HCT116 (cell line): ENCODE measurements around the gene MAIP1. TPM values are rescaled to one million over a fixed set of nuclear protein-coding genes. Genes with fewer than 3 reads are reported as not detected.
A peak's percentile ranks its signal among the peaks of the same experiment; 100 is the strongest.

ENCODE experiments used
- ATAC-seq: fragments of 200-7000 bp; cut with Tn5 transposase; 2 replicates; pipeline ENCODE4 v1.9.1; 2020; ENCODE audit warnings: mild to moderate bottlenecking, moderate library complexity
- BruUV-seq: library from RNA; stranded (reverse); fragments of 400-500 nt; replicated peaks from 2 replicates; lab custom pipeline; 2021; lab: Mats Ljungman, UMichigan
- CTCF ChIA-PET: fragments of 300-600 bp; sonication (Branson Sonifier 250); formaldehyde crosslinking; loops from one replicate; lab custom pipeline; 2021; ENCODE audit warnings: antibody characterized with exemption; lab: Charles Lee
- POLR2A ChIA-PET: fragments of 300-600, 350-600 bp; sonication (Branson Sonifier 250); formaldehyde crosslinking; loops from one replicate; lab custom pipeline; 2021; ENCODE audit warnings: antibody characterized with exemption; lab: Charles Lee
- RAD21 ChIA-PET, 2 experiments: fragments of 300-600 bp; sonication (Branson Sonifier 250); formaldehyde crosslinking; loops; one replicate each; lab custom pipeline; 2023; ENCODE audit warnings: low total read pairs in 2 of 2; ENCODE audit not compliant: uncharacterized antibody in 2 of 2, unreplicated experiment in 2 of 2, low non-redundant PET in 1 of 2; lab: Charles Lee
- DNase-seq: peaks from one replicate; pipeline ENCODE4 v3.0.0-alpha.2; 2010; ENCODE audit warnings: low read depth, low spot score
- H2AFZ ChIP-seq: fragments of 200-600 bp; shearing (Covaris generic), sonication (generic); 2 replicates; pipeline ENCODE4 v1.6.1; 2017; ENCODE audit warnings: low read depth, mixed run types, mixed read lengths, antibody characterized with exemption, low read length; ENCODE audit not compliant: poor library complexity, severe bottlenecking
- H3K27ac ChIP-seq: 2 replicates; pipeline ENCODE4 v1.5.1; 2012; ENCODE audit warnings: low read depth, low read length
- H3K27me3 ChIP-seq: fragments of 200-600 bp; sonication (generic); 2 replicates; pipeline ENCODE4 v1.6.1; 2016; ENCODE audit warnings: mixed run types, low read length, mixed read lengths; ENCODE audit not compliant: insufficient read depth
- H3K36me3 ChIP-seq, 2 experiments: fragments of 200-500 bp in 1 of 2; fragments of 200-600 bp in 1 of 2; sonication (Bioruptor generic) in 1 of 2; sonication (generic) in 1 of 2; 2 replicates each; pipeline versions ENCODE4 v1.5.1 to v1.6.1; 2014 to 2016; ENCODE audit warnings: low read length in 2 of 2, inconsistent platforms in 1 of 2, mixed read lengths in 1 of 2, mixed run types in 1 of 2; ENCODE audit not compliant: insufficient read depth in 2 of 2, control insufficient read depth in 1 of 2
- H3K4me1 ChIP-seq, 2 experiments: fragments of 200-600 bp in 1 of 2; sonication (generic) in 1 of 2; 2 replicates each; pipeline versions ENCODE4 v1.5.1 to v1.6.1; 2012 to 2017; ENCODE audit warnings: low read length in 2 of 2, inconsistent platforms in 1 of 2, mild to moderate bottlenecking in 1 of 2, mixed read lengths in 1 of 2, mixed run types in 1 of 2, moderate library complexity in 1 of 2; ENCODE audit not compliant: insufficient read depth in 2 of 2, control insufficient read depth in 1 of 2
- H3K4me2 ChIP-seq: fragments of 200-600 bp; sonication (generic); 2 replicates; pipeline ENCODE4 v1.6.1; 2017; ENCODE audit warnings: mixed run types, low read length, mixed read lengths
- H3K4me3 ChIP-seq, 2 experiments: fragments of 200-600 bp in 1 of 2; sonication (generic) in 1 of 2; replicated peaks in 1 of 2; 2 replicates each; pipeline ENCODE4 v1.5.1; 2011 to 2016; ENCODE audit warnings: low read length in 2 of 2, control low read depth in 1 of 2, low read depth in 1 of 2, mild to moderate bottlenecking in 1 of 2, mixed read lengths in 1 of 2, mixed run types in 1 of 2
- H3K79me2 ChIP-seq: fragments of 200-600 bp; sonication (generic); 2 replicates; pipeline ENCODE4 v1.6.1; 2017; ENCODE audit warnings: mild to moderate bottlenecking, mixed run types, low read length, moderate library complexity, mixed read lengths; ENCODE audit not compliant: insufficient read depth
- H3K9ac ChIP-seq: fragments of 200-600 bp; sonication (generic); 2 replicates; pipeline ENCODE4 v1.6.1; 2016; ENCODE audit warnings: low read length, mixed read lengths
- H3K9me2 ChIP-seq: fragments of 200-600 bp; sonication (generic), shearing (Covaris generic); 2 replicates; pipeline ENCODE4 v1.6.1; 2017; ENCODE audit warnings: mixed run types, mild to moderate bottlenecking, moderate library complexity; ENCODE audit not compliant: insufficient read depth
- H3K9me3 ChIP-seq, 2 experiments: fragments of 200-500 bp in 1 of 2; fragments of 200-600 bp in 1 of 2; sonication (Bioruptor generic) in 1 of 2; sonication (generic) in 1 of 2; 2 replicates each; pipeline ENCODE4 v1.6.1; 2014 to 2017; ENCODE audit warnings: low read length in 2 of 2, mixed read lengths in 2 of 2, inconsistent platforms in 1 of 2, low read depth in 1 of 2, mild to moderate bottlenecking in 1 of 2, mixed run types in 1 of 2, moderate library complexity in 1 of 2; ENCODE audit not compliant: control insufficient read depth in 1 of 2, insufficient read depth in 1 of 2
- H4K20me1 ChIP-seq: fragments of 200-600 bp; sonication (generic), shearing (Covaris generic); 2 replicates; pipeline ENCODE4 v1.6.1; 2017; ENCODE audit warnings: mixed run types, mild to moderate bottlenecking, moderate library complexity; ENCODE audit not compliant: insufficient read depth
- ATF3 ChIP-seq: IDR thresholded peaks from 2 replicates; pipeline ENCODE4 v1.6.1; 2012
- CBX3 ChIP-seq: IDR thresholded peaks from 2 replicates; pipeline ENCODE4 v1.6.1; 2012; ENCODE audit warnings: low read depth
- CEBPB ChIP-seq: IDR thresholded peaks from 2 replicates; pipeline ENCODE4 v1.6.1; 2012; ENCODE audit warnings: low read depth
- CTCF ChIP-seq, 3 experiments: fragments of 200-600 bp in 1 of 3; sonication (generic) in 1 of 3; IDR thresholded peaks in 2 of 3; conservative IDR thresholded peaks in 1 of 3; 2 replicates each; pipeline ENCODE4 v1.5.1; 2012 to 2017; ENCODE audit warnings: low read depth in 2 of 3, low read length in 2 of 3, antibody characterized with exemption in 1 of 3, borderline replicate concordance in 1 of 3, control low read depth in 1 of 3, mild to moderate bottlenecking in 1 of 3, mixed read lengths in 1 of 3, mixed run types in 1 of 3, moderate library complexity in 1 of 3; ENCODE audit not compliant: insufficient read depth in 1 of 3
- ELF1 ChIP-seq: IDR thresholded peaks from 2 replicates; pipeline ENCODE4 v1.6.1; 2012; ENCODE audit warnings: low read depth, borderline replicate concordance
- EZH2 ChIP-seq: fragments of 200-600 bp; sonication (generic); IDR thresholded peaks from 2 replicates; pipeline ENCODE4 v1.6.1; 2017; ENCODE audit warnings: antibody characterized with exemption, mixed run types
- FOSL1 ChIP-seq: IDR thresholded peaks from 2 replicates; pipeline ENCODE4 v1.6.1; 2012; ENCODE audit warnings: low read depth
- POLR2A ChIP-seq: IDR thresholded peaks from 2 replicates; pipeline ENCODE4 v1.7.0; 2011; ENCODE audit warnings: borderline replicate concordance; ENCODE audit not compliant: insufficient read depth, insufficient read length; ENCODE audit errors: extremely low read depth
- POLR2AphosphoS5 ChIP-seq: IDR thresholded peaks from 2 replicates; pipeline ENCODE4 v1.6.1; 2011; ENCODE audit warnings: mild to moderate bottlenecking, low read depth, low read length, moderate library complexity
- RAD21 ChIP-seq: IDR thresholded peaks from 2 replicates; pipeline ENCODE4 v1.6.1; 2012; ENCODE audit warnings: low read depth, mild to moderate bottlenecking
- SP1 ChIP-seq: IDR thresholded peaks from 2 replicates; pipeline ENCODE4 v1.6.1; 2012; ENCODE audit warnings: low read depth
- SRF ChIP-seq: IDR thresholded peaks from 2 replicates; pipeline ENCODE4 v1.6.1; 2012; ENCODE audit warnings: low read depth
- TCF7L2 ChIP-seq: IDR thresholded peaks from 2 replicates; pipeline ENCODE4 v1.7.0; 2011; ENCODE audit warnings: borderline replicate concordance, inconsistent platforms; ENCODE audit not compliant: insufficient read depth, insufficient read length; ENCODE audit errors: extremely low read depth
- YY1 ChIP-seq: IDR thresholded peaks from 2 replicates; pipeline ENCODE4 v1.6.1; 2011; ENCODE audit warnings: low read length, low read depth, moderate library complexity, mild to moderate bottlenecking; ENCODE audit not compliant: insufficient replicate concordance; ENCODE audit errors: extremely low read depth
- ZNF274 ChIP-seq: fragments of 200-500 bp; sonication (Bioruptor generic); IDR thresholded peaks from 2 replicates; pipeline ENCODE4 v1.6.1; 2014; ENCODE audit warnings: mild to moderate bottlenecking, low read depth, low read length, inconsistent platforms
- intact Hi-C: fragments of 100-400 bp; cut with micrococcal nuclease; formaldehyde crosslinking; loops from 2 replicates; pipeline ENCODE4 v1.10.0; 2022
- total RNA-seq: library from RNA; stranded (reverse); gene quantifications from one replicate; pipeline ENCODE4 v1.2.1, GENCODE V29; 2021; ENCODE audit not compliant: unreplicated experiment

Gene MAIP1
- total RNA-seq, 1 experiment from 2014 or later: 32.5 TPM

- no peaks in the 10 kb centered on the region for H3K9me2 ChIP-seq
- H4K20me1 ChIP-seq: no peaks in the 10 kb centered on the region
- no peak overlapping the region for H3K4me2 ChIP-seq
- H3K27ac ChIP-seq: no peak overlapping the region
- no TSS peak for BruUV-seq
- RAD21 ChIA-PET: interaction anchor here (0.8 to 1.3 kb wide), 2 partner anchors 497 to 510 kb away, joined by 3 to 4 read pairs; no protein-coding TSS in a partner anchor
- no peak for TF ChIP-seq POLR2AphosphoS5
- peak; percentile 43 to 78 (median 62) for TF ChIP-seq CTCF (IDR thresholded peaks at IDR 0.05 in 2 of 3, conservative IDR thresholded peaks at IDR 0.05 in 1 of 3; ENCODE audit: borderline replicate concordance in 1 of 3, insufficient read depth in 1 of 3, low read depth in 2 of 3, low read length in 2 of 3)
- no peak for TF ChIP-seq ZNF274
- TF ChIP-seq SRF: no peak
- TF ChIP-seq POLR2A: no peak
- TF ChIP-seq ATF3: no peak
- TF ChIP-seq FOSL1: no peak
- TF ChIP-seq EZH2: no peak
- no peak for TF ChIP-seq ELF1
- no peak for TF ChIP-seq YY1
- no peak for TF ChIP-seq TCF7L2
- TF ChIP-seq RAD21: peak; percentile 89
- TF ChIP-seq SP1: no peak
- no peak for TF ChIP-seq CEBPB
- TF ChIP-seq CBX3: no peak
- H3K9me3 ChIP-seq: no peaks in the 10 kb centered on the region
- no peak overlapping the region for H3K4me3 ChIP-seq
- POLR2A ChIA-PET: interaction anchor here (1.2 kb wide), 2 partner anchors 508 to 510 kb away, joined by 3 to 4 read pairs; no protein-coding TSS in a partner anchor
- H3K27me3 ChIP-seq: no peaks in the 10 kb centered on the region
- peaks cover 10 to 16% of the 10 kb centered on the region in 2 experiments for H3K4me1 ChIP-seq
- DNase-seq (peak; percentile 29), ATAC-seq (peak; percentile 74)
- no peaks in the 10 kb centered on the region for H3K79me2 ChIP-seq
- no peak overlapping the region for H3K9ac ChIP-seq
- no peaks in the 10 kb centered on the region for H3K36me3 ChIP-seq
- intact Hi-C loops: loop anchor here (2.0 kb wide), 1 partner anchor 729 kb away; no protein-coding TSS in a partner anchor
- H2AFZ ChIP-seq: no peak overlapping the region
- CTCF ChIA-PET: interaction anchor here (0.8 to 3.3 kb wide), 9 partner anchors 12 to 762 kb away, joined by 3 to 64 read pairs (median 4); no protein-coding TSS in a partner anchor
Observed at GRCh38 chr2:199973703-199974102, 18.3 kb downstream of the MAIP1 start.
